CD4-positive, CD25-positive, alpha-beta regulatory T cell (primary cell): ENCODE data around the gene SLC26A1. TPM values are rescaled to one million over a fixed set of nuclear protein-coding genes. Genes with fewer than 3 reads are reported as not detected.

Experiments
- ATAC-seq, 2 donors: fragments of 150-1000 bp; cut with Tn5 transposase; one replicate each; pipeline ENCODE4 v1.10.0; 2021; ENCODE audit warnings: low read depth in 2 of 2, moderate number of reproducible peaks in 2 of 2, moderate library complexity in 1 of 2
- DNase-seq, 3 donors: peaks; one replicate each; pipeline versions ENCODE4 v3.0.0 to v3.0.0-alpha.2; 2012 to 2022; ENCODE audit warnings: mixed read lengths in 1 of 3
- H3K27ac ChIP-seq: one replicate; pipeline ENCODE4 v1.7.0; 2013; ENCODE audit warnings: mild to moderate bottlenecking, low read length; ENCODE audit not compliant: insufficient read depth, poor library complexity, severe bottlenecking
- H3K27me3 ChIP-seq: one replicate; pipeline ENCODE4 v1.7.0; 2013; ENCODE audit warnings: low read length; ENCODE audit not compliant: control insufficient read depth, insufficient read depth
- H3K36me3 ChIP-seq: one replicate; pipeline ENCODE4 v1.7.0; 2013; ENCODE audit warnings: mild to moderate bottlenecking, low read length, moderate library complexity; ENCODE audit not compliant: control insufficient read depth, insufficient read depth
- H3K4me1 ChIP-seq: 2 replicates; pipeline ENCODE4 v1.7.0; 2013; ENCODE audit warnings: mild to moderate bottlenecking, low read length; ENCODE audit not compliant: insufficient read depth, control insufficient read depth, poor library complexity, severe bottlenecking
- H3K4me3 ChIP-seq: one replicate; pipeline ENCODE4 v1.7.0; 2013; ENCODE audit warnings: low read depth, mild to moderate bottlenecking, low read length, moderate library complexity
- H3K9me3 ChIP-seq, 2 experiments: 1 replicate in 1 of 2; 2 replicates in 1 of 2; pipeline ENCODE4 v1.7.0; 2013; ENCODE audit warnings: low read length in 2 of 2, mild to moderate bottlenecking in 1 of 2, moderate library complexity in 1 of 2; ENCODE audit not compliant: control insufficient read depth in 2 of 2
- H3K27ac Mint-ChIP-seq, 3 donors: one replicate each; pipeline ENCODE4 v1.8.0; 2020 to 2022; ENCODE audit warnings: mild to moderate bottlenecking in 3 of 3, mixed read lengths in 3 of 3, moderate library complexity in 2 of 3
- H3K27me3 Mint-ChIP-seq: one replicate; pipeline ENCODE4 v1.8.0; 2022; ENCODE audit warnings: mild to moderate bottlenecking, mixed read lengths
- H3K36me3 Mint-ChIP-seq: one replicate; pipeline ENCODE4 v1.8.0; 2020; ENCODE audit warnings: mixed read lengths
- H3K4me1 Mint-ChIP-seq, 4 donors: one replicate each; pipeline ENCODE4 v1.8.0; 2020 to 2022; ENCODE audit warnings: mixed read lengths in 4 of 4, mild to moderate bottlenecking in 1 of 4
- H3K4me3 Mint-ChIP-seq, 4 donors: one replicate each; pipeline ENCODE4 v1.8.0; 2020 to 2022; ENCODE audit warnings: mild to moderate bottlenecking in 4 of 4, mixed read lengths in 4 of 4, moderate library complexity in 3 of 4
- H3K9me3 Mint-ChIP-seq, 7 donors: one replicate each; pipeline ENCODE4 v1.8.0; 2020 to 2022; ENCODE audit warnings: mixed read lengths in 7 of 7, mild to moderate bottlenecking in 3 of 7, moderate library complexity in 2 of 7
- polyA plus RNA-seq, 4 donors: library from polyadenylated mRNA; unstranded; fragments of 300-500 nt; fragmentation: Illumina TruSeq; gene quantifications; one replicate each; pipeline ENCODE4 v1.2.3, GENCODE V29; 2021
- total RNA-seq: library from RNA; stranded (reverse); gene quantifications from one replicate; pipeline ENCODE4 v1.2.3, GENCODE V29; 2022

SLC26A1 gene
- total and polyA plus RNA-seq, 5 donors from 2014 or later: 0.37 to 1.7 (median 1.00) TPM

DNA sequence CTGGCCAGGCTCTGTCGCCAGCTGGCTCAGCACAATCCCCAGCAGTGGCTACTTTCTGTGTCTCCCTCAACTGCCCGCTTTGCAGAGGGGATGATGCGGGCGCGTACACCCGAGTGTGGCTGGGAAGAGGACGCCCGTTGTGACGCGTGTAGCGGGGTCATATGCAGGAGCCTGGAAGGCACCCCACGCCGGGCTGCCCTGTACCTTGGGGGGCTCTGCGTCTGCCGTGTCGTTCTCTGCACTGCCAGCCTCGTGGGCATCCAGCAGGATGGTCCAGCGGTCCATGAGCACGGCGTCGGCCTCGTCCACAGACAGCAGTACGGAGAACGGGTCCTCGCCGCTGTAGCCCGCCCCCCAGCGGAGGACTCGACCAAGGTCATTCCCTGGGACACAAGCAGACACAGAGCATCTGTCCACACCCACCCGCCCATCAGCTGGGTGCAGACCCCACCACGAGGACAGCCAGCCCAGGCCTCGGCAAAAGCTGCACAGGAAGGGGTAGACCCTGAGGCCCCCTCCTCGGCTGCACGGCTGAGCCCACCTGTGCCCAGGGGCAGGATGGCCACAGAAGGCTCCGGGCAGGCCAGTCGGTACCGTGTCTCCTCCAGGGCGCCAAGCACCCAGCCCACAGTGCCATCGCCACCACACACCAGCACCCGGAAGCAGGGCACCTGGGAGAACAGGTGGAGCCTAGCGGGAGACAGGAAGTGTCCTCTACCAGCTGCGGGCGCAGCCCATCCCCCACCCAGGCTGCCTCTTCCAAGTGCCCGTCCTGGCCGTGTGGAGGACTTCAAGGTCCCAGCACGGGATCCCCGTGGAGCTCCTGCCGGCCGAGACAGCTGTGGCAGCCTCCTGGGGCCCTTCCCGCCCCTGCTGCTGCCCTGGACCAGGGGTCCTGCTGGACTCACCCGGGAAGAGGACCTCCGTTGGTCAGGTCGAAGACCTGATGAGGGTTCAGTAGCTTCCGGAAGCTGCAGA lies 30.7 kb downstream of the SLC26A1 start:
- ATAC-seq (no peak), DNase-seq (no peak)
- no peaks in the 10 kb centered on the region for H3K27me3 ChIP-seq
- Mint-ChIP-seq H3K27ac (no peak overlapping the region), H3K36me3 (peaks cover 5% of the 10 kb centered on the region), H3K27me3 (no peaks in the 10 kb centered on the region), H3K9me3 (peaks cover 0 to 1% (median 0%) of the 10 kb centered on the region in 7 donors), H3K4me1 (peaks cover 0 to 2% (median 0%) of the 10 kb centered on the region in 4 donors), H3K4me3 (no peak overlapping the region)
- no peaks in the 10 kb centered on the region for H3K9me3 ChIP-seq
- H3K27ac ChIP-seq: no peak overlapping the region
- H3K4me3 ChIP-seq: no peak overlapping the region
- no peaks in the 10 kb centered on the region for H3K36me3 ChIP-seq
- no peaks in the 10 kb centered on the region for H3K4me1 ChIP-seq

GRCh38 chr4:961351-962230 lies 31.6 kb downstream of the SLC26A1 start:
- Mint-ChIP-seq H3K4me1 (peaks cover 0 to 2% (median 0%) of the 10 kb centered on the region in 4 donors), H3K27ac (no peak overlapping the region), H3K4me3 (no peak overlapping the region), H3K9me3 (peaks cover 0 to 1% (median 0%) of the 10 kb centered on the region in 7 donors), H3K36me3 (peaks cover 5% of the 10 kb centered on the region), H3K27me3 (no peaks in the 10 kb centered on the region)
- ATAC-seq: peak in 1 of 2 donors; percentile 19
- H3K9me3 ChIP-seq: no peaks in the 10 kb centered on the region
- H3K27me3 ChIP-seq: no peaks in the 10 kb centered on the region
- no peaks in the 10 kb centered on the region for H3K4me1 ChIP-seq
- no peak overlapping the region for H3K4me3 ChIP-seq
- no peak for DNase-seq
- H3K27ac ChIP-seq: no peak overlapping the region
- H3K36me3 ChIP-seq: no peaks in the 10 kb centered on the region

DNA sequence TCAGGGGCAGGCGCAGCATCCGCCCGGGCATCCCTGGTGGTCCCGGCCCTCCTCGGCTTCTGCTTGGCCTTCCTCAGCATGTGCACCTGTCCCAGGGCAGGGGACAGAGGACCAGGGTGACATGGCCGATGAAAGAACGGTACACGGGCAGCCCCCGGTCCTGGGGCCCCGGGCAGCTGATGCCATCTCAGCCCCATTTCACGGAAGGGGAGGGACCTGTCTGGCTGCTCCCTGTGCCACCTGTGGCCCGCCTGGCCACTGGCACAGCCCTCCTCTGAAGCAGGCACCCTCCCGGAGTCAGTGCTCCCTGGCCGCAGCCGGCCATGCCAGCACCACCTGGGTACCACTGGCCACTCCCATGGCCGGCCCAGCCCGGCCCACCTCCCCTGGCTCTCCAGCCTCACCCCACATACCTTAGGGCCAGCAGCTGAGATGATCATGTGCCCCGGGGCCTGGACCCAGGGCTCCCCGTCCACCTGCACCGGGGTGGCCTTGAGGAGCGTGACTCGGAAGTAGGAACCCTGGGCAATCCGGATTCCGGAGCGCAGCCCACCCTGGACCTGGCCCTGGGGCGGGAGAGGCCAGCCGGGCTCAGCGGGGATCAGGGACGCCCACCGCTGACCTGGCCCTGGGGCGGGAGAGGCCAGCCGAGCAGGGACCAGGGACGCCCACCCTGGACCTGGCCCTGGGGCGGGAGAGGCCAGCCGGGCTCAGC lies 32.4 kb downstream of the SLC26A1 start:
- Histone ChIP-seq H3K27me3 (no peaks in the 10 kb centered on the region), H3K9me3 (no peaks in the 10 kb centered on the region), H3K4me1 (no peaks in the 10 kb centered on the region), H3K36me3 (no peaks in the 10 kb centered on the region), H3K4me3 (no peak overlapping the region), H3K27ac (no peak overlapping the region)
- Mint-ChIP-seq H3K27ac (no peak overlapping the region), H3K4me1 (peaks cover 0 to 2% (median 0%) of the 10 kb centered on the region in 4 donors), H3K27me3 (no peaks in the 10 kb centered on the region), H3K36me3 (peaks cover 5% of the 10 kb centered on the region), H3K4me3 (no peak overlapping the region), H3K9me3 (no peaks in the 10 kb centered on the region)
- no peak for ATAC-seq
- no peak for DNase-seq

DNA sequence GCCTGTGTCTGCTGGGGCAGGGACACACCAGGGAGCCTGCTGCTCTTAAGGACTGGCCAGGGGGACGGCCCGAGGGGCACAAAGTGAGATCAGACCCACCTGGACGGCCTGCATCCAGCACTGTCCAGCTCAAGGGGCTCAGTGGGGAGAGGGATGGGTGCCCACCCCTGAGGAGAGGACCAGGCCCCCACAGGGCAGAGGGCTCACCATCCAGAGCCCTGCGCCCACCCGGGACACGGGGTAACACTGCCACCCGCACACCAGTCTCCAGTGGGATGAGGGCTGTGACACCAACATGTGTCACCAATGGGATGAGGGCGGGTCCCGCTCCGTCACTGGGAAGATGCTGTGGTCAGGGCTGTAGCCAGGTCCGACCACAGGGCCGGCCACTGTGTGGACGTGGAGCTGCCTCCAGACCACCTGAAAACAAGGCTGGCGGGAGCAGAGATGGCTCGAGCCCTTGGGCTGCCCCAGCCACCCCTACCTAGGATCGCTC lies 33.0 kb downstream of the SLC26A1 start:
- H3K27ac ChIP-seq: no peak overlapping the region
- peaks cover 0 to 2% (median 0%) of the 10 kb centered on the region in 4 donors for H3K4me1 Mint-ChIP-seq
- H3K4me3 Mint-ChIP-seq: peak overlapping the region in 1 of 4 donors; percentile 35
- H3K9me3 ChIP-seq: no peaks in the 10 kb centered on the region
- no peaks in the 10 kb centered on the region for H3K9me3 Mint-ChIP-seq
- peaks cover 5% of the 10 kb centered on the region for H3K36me3 Mint-ChIP-seq
- H3K27me3 Mint-ChIP-seq: no peaks in the 10 kb centered on the region
- H3K27ac Mint-ChIP-seq: no peak overlapping the region
- ATAC-seq (no peak), DNase-seq (no peak)
- no peak overlapping the region for H3K4me3 ChIP-seq
- H3K27me3 ChIP-seq: no peaks in the 10 kb centered on the region
- no peaks in the 10 kb centered on the region for H3K4me1 ChIP-seq
- H3K36me3 ChIP-seq: no peaks in the 10 kb centered on the region

DNA sequence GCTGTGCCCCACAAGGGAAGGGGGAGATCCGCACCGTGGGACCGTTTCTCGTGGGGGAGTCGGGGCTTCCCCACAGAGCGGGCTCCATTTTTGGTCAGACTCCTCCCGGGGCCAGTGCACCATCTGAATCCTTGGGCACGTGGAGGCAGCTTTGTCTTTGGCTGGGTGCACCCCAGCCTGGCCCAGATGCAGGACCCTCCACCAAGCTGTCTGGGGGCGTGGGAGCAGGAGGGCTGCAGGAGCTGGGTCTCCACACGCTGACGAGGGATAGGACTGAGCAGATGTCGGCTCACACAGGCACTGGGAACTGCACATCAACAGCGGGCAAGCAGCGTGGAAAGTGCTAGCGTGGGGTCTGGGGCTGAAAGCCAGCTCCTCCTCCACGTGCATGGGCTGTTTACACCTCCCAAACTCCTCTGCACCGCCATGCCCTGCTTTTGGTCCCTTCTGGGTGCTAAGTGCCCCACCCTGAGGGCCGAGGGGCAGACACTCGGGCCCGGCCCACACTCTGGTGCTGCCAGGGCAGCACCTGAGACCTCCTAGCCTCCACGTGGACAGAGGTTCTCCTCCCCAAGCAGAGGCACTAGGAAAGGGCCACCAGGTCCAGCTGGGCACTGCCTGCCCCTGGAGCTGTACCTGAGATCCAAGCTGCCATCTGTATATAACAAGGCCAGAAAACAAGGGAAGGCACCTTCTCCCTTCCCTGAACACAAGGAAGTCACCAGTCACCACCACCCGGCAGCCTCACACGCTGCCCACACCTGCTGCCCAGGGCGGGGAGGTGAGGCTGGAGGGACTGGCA lies 33.7 kb downstream of the SLC26A1 start:
- H3K36me3 Mint-ChIP-seq: peaks cover 10% of the 10 kb centered on the region
- no peaks in the 10 kb centered on the region for H3K36me3 ChIP-seq
- peaks cover 0 to 2% (median 0%) of the 10 kb centered on the region in 4 donors for H3K4me1 Mint-ChIP-seq
- H3K9me3 Mint-ChIP-seq: no peaks in the 10 kb centered on the region
- no peak for DNase-seq
- H3K9me3 ChIP-seq: no peaks in the 10 kb centered on the region
- no peak overlapping the region for H3K27ac Mint-ChIP-seq
- no peak overlapping the region for H3K4me3 ChIP-seq
- H3K4me1 ChIP-seq: no peaks in the 10 kb centered on the region
- no peaks in the 10 kb centered on the region for H3K27me3 ChIP-seq
- H3K27me3 Mint-ChIP-seq: no peaks in the 10 kb centered on the region
- H3K4me3 Mint-ChIP-seq: peak overlapping the region in 1 of 4 donors; percentile 35
- no peak overlapping the region for H3K27ac ChIP-seq
- ATAC-seq: no peak

GRCh38 chr4:958696-959337 lies 34.4 kb downstream of the SLC26A1 start:
- Mint-ChIP-seq H3K4me1 (peaks cover 0 to 2% (median 0%) of the 10 kb centered on the region in 4 donors), H3K4me3 (no peak overlapping the region)
- no peak for DNase-seq

More at GRCh38 chr4:958696-959337, 34.4 kb downstream of the SLC26A1 start:
- Histone ChIP-seq H3K9me3 (no peaks in the 10 kb centered on the region), H3K4me3 (no peak overlapping the region), H3K27ac (no peak overlapping the region), H3K27me3 (no peaks in the 10 kb centered on the region), H3K4me1 (no peaks in the 10 kb centered on the region), H3K36me3 (no peaks in the 10 kb centered on the region)
- Mint-ChIP-seq H3K27ac (no peak overlapping the region), H3K9me3 (no peaks in the 10 kb centered on the region), H3K36me3 (peaks cover 14% of the 10 kb centered on the region), H3K27me3 (no peaks in the 10 kb centered on the region)
- no peak for ATAC-seq
